WTC11 (cell line): ENCODE measurements around the gene DNAH17. TPM values are rescaled to one million over a fixed set of nuclear protein-coding genes. Genes with fewer than 3 reads are reported as not detected.

Source experiments
- ATAC-seq: fragments of 200-7000 bp; cut with Tn5 transposase; 2 replicates; pipeline ENCODE4 v1.10.0; 2021; ENCODE audit warnings: mild to moderate bottlenecking, moderate library complexity
- CTCF ChIA-PET: fragments of 300-600 bp; sonication (Branson Sonifier 250); formaldehyde crosslinking; loops from one replicate; lab custom pipeline; 2021; ENCODE audit warnings: antibody characterized with exemption; lab: Charles Lee
- POLR2A ChIA-PET: fragments of 350-600 bp; sonication (Branson Sonifier 250); formaldehyde crosslinking; loops from one replicate; lab custom pipeline; 2021; ENCODE audit warnings: antibody characterized with exemption; lab: Charles Lee
- DNase-seq: peaks from one replicate; pipeline ENCODE4 v3.0.0; 2021; ENCODE audit warnings: low spot score
- H3K27ac Mint-ChIP-seq: 2 replicates; pipeline ENCODE4 v1.8.0; 2021; ENCODE audit warnings: mixed read lengths
- H3K27me3 Mint-ChIP-seq: 2 replicates; pipeline ENCODE4 v1.8.0; 2021; ENCODE audit warnings: low read depth, mild to moderate bottlenecking, moderate library complexity, mixed read lengths
- H3K36me3 Mint-ChIP-seq: 2 replicates; pipeline ENCODE4 v1.8.0; 2021; ENCODE audit warnings: mixed read lengths
- H3K4me1 Mint-ChIP-seq: 2 replicates; pipeline ENCODE4 v1.8.0; 2022; ENCODE audit warnings: mixed read lengths
- H3K4me3 Mint-ChIP-seq: 2 replicates; pipeline ENCODE4 v1.8.0; 2021; ENCODE audit warnings: mild to moderate bottlenecking, moderate library complexity, mixed read lengths
- H3K9me3 Mint-ChIP-seq: 2 replicates; pipeline ENCODE4 v1.8.0; 2021; ENCODE audit warnings: mixed read lengths
- FOXK1 ChIP-seq: sonication (generic); formaldehyde crosslinking; IDR thresholded peaks from 2 replicates; pipeline ENCODE4 v1.8.0; 2022; ENCODE audit warnings: mild to moderate bottlenecking, moderate library complexity, missing genetic modification reagents
- FOXP1 ChIP-seq: sonication (generic); formaldehyde crosslinking; IDR thresholded peaks from 2 replicates; pipeline ENCODE4 v1.8.0; 2022; ENCODE audit warnings: missing genetic modification reagents, mild to moderate bottlenecking, moderate library complexity, borderline replicate concordance
- NFYB ChIP-seq: sonication (generic); formaldehyde crosslinking; conservative IDR thresholded peaks from 2 replicates; pipeline ENCODE4 v1.8.0; 2022; ENCODE audit warnings: low read depth, missing genetic modification reagents
- RELA ChIP-seq: sonication (generic); formaldehyde crosslinking; IDR thresholded peaks from 2 replicates; pipeline ENCODE4 v1.8.1; 2022; ENCODE audit warnings: missing genetic modification reagents, mild to moderate bottlenecking, borderline replicate concordance
- SMAD3 ChIP-seq: sonication (generic); formaldehyde crosslinking; IDR thresholded peaks from 2 replicates; pipeline ENCODE4 v1.8.0; 2022; ENCODE audit warnings: missing genetic modification reagents, mild to moderate bottlenecking, borderline replicate concordance
- SOX15 ChIP-seq: fragments of 250-450 bp; sonication (Bioruptor Pico); IDR thresholded peaks from 2 replicates; pipeline ENCODE4 v1.9.0; 2021; ENCODE audit warnings: mild to moderate bottlenecking
- TCF7 ChIP-seq: sonication (generic); formaldehyde crosslinking; IDR thresholded peaks from 2 replicates; pipeline ENCODE4 v1.8.0; 2022; ENCODE audit warnings: mild to moderate bottlenecking, low read depth, missing genetic modification reagents, moderate library complexity
- ZNF219 ChIP-seq: sonication (generic); formaldehyde crosslinking; IDR thresholded peaks from 2 replicates; pipeline ENCODE4 v1.8.0; 2023; ENCODE audit warnings: missing genetic modification reagents, mild to moderate bottlenecking, borderline replicate concordance
- ZNF396 ChIP-seq: fragments of 250-450 bp; sonication (Bioruptor Pico); IDR thresholded peaks from 2 replicates; pipeline ENCODE4 v1.8.0; 2021; ENCODE audit warnings: mild to moderate bottlenecking, moderate library complexity, borderline replicate concordance
- ZNF671 ChIP-seq: fragments of 250-450 bp; sonication (Bioruptor Pico); IDR thresholded peaks from 2 replicates; pipeline ENCODE4 v1.8.0; 2021; ENCODE audit warnings: mild to moderate bottlenecking
- total RNA-seq: library from RNA; stranded (reverse); gene quantifications from 3 replicates; pipeline ENCODE4 v1.2.3, GENCODE V29; 2021
- TF ChIP-seq, protein P1 (sequence below): sonication (generic); formaldehyde crosslinking; IDR thresholded peaks from 2 replicates; pipeline ENCODE4 v1.8.0; 2022; ENCODE audit warnings: mild to moderate bottlenecking, missing genetic modification reagents
- TF ChIP-seq, protein P2 (sequence below): sonication (generic); formaldehyde crosslinking; IDR thresholded peaks from 2 replicates; pipeline ENCODE4 v1.8.1; 2023; ENCODE audit warnings: mild to moderate bottlenecking, missing genetic modification reagents, borderline replicate concordance
- TF ChIP-seq, protein P3 (sequence below): sonication (generic); formaldehyde crosslinking; conservative IDR thresholded peaks from 2 replicates; pipeline ENCODE4 v1.8.1; 2023; ENCODE audit warnings: mild to moderate bottlenecking, low read depth, missing genetic modification reagents, moderate library complexity
- TF ChIP-seq, protein P4 (sequence below): sonication (generic); formaldehyde crosslinking; IDR thresholded peaks from 2 replicates; pipeline ENCODE4 v1.8.1; 2023; ENCODE audit warnings: mild to moderate bottlenecking, moderate library complexity, missing genetic modification reagents
- TF ChIP-seq, protein P5 (sequence below): fragments of 250-450 bp; sonication (Bioruptor Pico); IDR thresholded peaks from 2 replicates; pipeline ENCODE4 v1.9.0; 2021; ENCODE audit warnings: mild to moderate bottlenecking

The DNAH17 gene
- total RNA-seq, 1 experiment from 2014 or later: 0.87 TPM

DNA sequence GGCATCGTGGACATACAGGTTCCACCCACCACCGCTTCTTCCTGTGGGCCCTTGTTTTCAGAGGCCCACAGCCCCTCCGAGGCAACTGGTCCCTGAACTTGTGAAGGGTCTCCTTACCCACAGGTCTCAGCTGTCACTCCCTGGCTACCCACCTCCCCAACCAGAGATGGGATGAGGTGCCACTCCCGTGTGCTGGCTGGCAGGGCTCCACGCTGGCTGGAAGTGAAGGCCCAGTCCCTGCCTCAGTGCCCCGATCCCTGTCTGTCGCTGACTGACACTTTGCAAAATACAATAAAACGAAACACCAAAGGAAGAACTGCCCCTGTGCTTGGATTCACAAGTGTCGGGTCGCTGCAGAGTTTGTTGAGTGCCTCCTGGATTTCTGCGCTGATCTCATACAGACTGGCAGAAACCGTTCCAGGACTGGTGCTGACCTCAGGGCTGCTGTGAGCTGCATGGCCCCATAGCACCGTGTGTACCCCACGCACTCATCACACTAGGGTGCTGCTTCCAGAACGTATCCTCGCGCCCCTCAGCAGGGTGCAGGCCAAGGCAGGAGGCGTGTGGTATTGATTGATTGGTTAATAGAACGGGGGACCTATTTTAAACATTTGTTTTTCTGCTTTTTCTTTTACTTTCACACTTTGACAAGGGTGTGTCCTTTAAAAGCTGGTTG is 141.7 kb downstream of the DNAH17 start:
- Mint-ChIP-seq H3K9me3 (peaks cover 7% of the 10 kb centered on the region; the same call in 1 of the 2 replicates), H3K4me1 (peaks cover 34% of the 10 kb centered on the region), H3K27me3 (no peaks in the 10 kb centered on the region), H3K4me3 (no peak overlapping the region), H3K27ac (no peak overlapping the region; the same call in 1 of the 2 replicates), H3K36me3 (no peaks in the 10 kb centered on the region)
- DNase-seq (no peak), ATAC-seq (no peak)
- ChIA-PET CTCF (interaction anchor here (0.6 to 1.3 kb wide), 2 partner anchors 13 to 124 kb away, joined by 3 to 6 read pairs; no protein-coding TSS in a partner anchor), POLR2A (no interaction called here)
- TF ChIP-seq FOXP1 (CRISPR knock-in tag): no peak
- TF ChIP-seq, protein P1, sequence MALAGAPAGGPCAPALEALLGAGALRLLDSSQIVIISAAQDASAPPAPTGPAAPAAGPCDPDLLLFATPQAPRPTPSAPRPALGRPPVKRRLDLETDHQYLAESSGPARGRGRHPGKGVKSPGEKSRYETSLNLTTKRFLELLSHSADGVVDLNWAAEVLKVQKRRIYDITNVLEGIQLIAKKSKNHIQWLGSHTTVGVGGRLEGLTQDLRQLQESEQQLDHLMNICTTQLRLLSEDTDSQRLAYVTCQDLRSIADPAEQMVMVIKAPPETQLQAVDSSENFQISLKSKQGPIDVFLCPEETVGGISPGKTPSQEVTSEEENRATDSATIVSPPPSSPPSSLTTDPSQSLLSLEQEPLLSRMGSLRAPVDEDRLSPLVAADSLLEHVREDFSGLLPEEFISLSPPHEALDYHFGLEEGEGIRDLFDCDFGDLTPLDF (CRISPR knock-in tag): no peak
- TF ChIP-seq RELA (CRISPR knock-in tag): no peak
- TF ChIP-seq FOXK1 (CRISPR knock-in tag): no peak
- TF ChIP-seq, protein P2, sequence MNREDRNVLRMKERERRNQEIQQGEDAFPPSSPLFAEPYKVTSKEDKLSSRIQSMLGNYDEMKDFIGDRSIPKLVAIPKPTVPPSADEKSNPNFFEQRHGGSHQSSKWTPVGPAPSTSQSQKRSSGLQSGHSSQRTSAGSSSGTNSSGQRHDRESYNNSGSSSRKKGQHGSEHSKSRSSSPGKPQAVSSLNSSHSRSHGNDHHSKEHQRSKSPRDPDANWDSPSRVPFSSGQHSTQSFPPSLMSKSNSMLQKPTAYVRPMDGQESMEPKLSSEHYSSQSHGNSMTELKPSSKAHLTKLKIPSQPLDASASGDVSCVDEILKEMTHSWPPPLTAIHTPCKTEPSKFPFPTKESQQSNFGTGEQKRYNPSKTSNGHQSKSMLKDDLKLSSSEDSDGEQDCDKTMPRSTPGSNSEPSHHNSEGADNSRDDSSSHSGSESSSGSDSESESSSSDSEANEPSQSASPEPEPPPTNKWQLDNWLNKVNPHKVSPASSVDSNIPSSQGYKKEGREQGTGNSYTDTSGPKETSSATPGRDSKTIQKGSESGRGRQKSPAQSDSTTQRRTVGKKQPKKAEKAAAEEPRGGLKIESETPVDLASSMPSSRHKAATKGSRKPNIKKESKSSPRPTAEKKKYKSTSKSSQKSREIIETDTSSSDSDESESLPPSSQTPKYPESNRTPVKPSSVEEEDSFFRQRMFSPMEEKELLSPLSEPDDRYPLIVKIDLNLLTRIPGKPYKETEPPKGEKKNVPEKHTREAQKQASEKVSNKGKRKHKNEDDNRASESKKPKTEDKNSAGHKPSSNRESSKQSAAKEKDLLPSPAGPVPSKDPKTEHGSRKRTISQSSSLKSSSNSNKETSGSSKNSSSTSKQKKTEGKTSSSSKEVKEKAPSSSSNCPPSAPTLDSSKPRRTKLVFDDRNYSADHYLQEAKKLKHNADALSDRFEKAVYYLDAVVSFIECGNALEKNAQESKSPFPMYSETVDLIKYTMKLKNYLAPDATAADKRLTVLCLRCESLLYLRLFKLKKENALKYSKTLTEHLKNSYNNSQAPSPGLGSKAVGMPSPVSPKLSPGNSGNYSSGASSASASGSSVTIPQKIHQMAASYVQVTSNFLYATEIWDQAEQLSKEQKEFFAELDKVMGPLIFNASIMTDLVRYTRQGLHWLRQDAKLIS (CRISPR knock-in tag): no peak
- no peak for TF ChIP-seq SOX15
- no peak for TF ChIP-seq NFYB (CRISPR knock-in tag)
- TF ChIP-seq, protein P3, sequence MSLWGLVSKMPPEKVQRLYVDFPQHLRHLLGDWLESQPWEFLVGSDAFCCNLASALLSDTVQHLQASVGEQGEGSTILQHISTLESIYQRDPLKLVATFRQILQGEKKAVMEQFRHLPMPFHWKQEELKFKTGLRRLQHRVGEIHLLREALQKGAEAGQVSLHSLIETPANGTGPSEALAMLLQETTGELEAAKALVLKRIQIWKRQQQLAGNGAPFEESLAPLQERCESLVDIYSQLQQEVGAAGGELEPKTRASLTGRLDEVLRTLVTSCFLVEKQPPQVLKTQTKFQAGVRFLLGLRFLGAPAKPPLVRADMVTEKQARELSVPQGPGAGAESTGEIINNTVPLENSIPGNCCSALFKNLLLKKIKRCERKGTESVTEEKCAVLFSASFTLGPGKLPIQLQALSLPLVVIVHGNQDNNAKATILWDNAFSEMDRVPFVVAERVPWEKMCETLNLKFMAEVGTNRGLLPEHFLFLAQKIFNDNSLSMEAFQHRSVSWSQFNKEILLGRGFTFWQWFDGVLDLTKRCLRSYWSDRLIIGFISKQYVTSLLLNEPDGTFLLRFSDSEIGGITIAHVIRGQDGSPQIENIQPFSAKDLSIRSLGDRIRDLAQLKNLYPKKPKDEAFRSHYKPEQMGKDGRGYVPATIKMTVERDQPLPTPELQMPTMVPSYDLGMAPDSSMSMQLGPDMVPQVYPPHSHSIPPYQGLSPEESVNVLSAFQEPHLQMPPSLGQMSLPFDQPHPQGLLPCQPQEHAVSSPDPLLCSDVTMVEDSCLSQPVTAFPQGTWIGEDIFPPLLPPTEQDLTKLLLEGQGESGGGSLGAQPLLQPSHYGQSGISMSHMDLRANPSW (CRISPR knock-in tag): no peak
- TF ChIP-seq, protein P4, sequence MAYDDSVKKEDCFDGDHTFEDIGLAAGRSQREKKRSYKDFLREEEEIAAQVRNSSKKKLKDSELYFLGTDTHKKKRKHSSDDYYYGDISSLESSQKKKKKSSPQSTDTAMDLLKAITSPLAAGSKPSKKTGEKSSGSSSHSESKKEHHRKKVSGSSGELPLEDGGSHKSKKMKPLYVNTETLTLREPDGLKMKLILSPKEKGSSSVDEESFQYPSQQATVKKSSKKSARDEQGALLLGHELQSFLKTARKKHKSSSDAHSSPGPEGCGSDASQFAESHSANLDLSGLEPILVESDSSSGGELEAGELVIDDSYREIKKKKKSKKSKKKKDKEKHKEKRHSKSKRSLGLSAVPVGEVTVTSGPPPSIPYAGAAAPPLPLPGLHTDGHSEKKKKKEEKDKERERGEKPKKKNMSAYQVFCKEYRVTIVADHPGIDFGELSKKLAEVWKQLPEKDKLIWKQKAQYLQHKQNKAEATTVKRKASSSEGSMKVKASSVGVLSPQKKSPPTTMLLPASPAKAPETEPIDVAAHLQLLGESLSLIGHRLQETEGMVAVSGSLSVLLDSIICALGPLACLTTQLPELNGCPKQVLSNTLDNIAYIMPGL (CRISPR knock-in tag): no peak
- TF ChIP-seq SMAD3 (CRISPR knock-in tag): no peak
- TF ChIP-seq, protein P5, sequence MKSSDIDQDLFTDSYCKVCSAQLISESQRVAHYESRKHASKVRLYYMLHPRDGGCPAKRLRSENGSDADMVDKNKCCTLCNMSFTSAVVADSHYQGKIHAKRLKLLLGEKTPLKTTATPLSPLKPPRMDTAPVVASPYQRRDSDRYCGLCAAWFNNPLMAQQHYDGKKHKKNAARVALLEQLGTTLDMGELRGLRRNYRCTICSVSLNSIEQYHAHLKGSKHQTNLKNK (CRISPR knock-in tag): no peak
- no peak for TF ChIP-seq TCF7 (CRISPR knock-in tag)
- TF ChIP-seq ZNF671 (CRISPR knock-in tag): no peak
- no peak for TF ChIP-seq ZNF396 (CRISPR knock-in tag)
- TF ChIP-seq ZNF219 (CRISPR knock-in tag): no peak
